ENCODE measurements around the gene C1orf21. TPM values are rescaled to one million over a fixed set of nuclear protein-coding genes. Genes with fewer than 3 reads are reported as not detected.

Gene C1orf21
- total RNA-seq, 2 donors from 2014 or later = 10.4 to 15.2 TPM

DNA sequence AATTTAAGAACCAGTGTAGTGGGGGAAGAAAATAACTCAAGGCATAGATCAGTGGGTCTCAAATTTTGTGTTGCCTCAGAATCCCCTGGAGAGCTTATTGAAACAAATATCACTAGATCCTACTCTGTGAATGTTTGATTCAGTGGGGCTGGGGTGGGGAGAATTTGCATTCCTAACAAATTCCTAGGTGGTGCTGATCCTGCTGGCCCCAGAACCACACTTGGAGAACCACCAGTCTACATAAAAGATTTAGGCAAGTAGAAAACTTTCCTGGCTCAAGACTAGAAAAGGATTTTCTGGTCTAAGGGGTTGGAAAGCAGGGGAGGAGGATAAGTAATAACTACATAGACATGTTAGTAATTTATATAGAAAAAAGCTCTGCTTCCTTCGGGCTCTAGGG is 34.1 kb upstream of the C1orf21 start:
- H3K36me3 ChIP-seq = no peaks in the 10 kb centered on the region
- no peak overlapping the region for H3K4me3 ChIP-seq
- H3K27me3 ChIP-seq (replicated peaks; ENCODE audit: insufficient read depth) = no peaks in the 10 kb centered on the region
- H3K9me3 ChIP-seq = no peaks in the 10 kb centered on the region
- no peaks in the 10 kb centered on the region for H3K4me1 ChIP-seq (ENCODE audit: control insufficient read depth in 1 of 2, low read depth in 2 of 2)
- TF ChIP-seq CTCF (IDR thresholded peaks at IDR 0.05) = no peak
- no peak for DNase-seq (ENCODE audit: low spot score)
- ATAC-seq (ENCODE audit: insufficient number of reproducible peaks, low FRiP score, low read depth) = no peak
- H3K27ac ChIP-seq = no peak overlapping the region

- no peak for TF ChIP-seq CTCF (IDR thresholded peaks at IDR 0.05)
- H3K4me1 ChIP-seq (ENCODE audit: control insufficient read depth in 1 of 2, low read depth in 2 of 2) = no peaks in the 10 kb centered on the region
- no peaks in the 10 kb centered on the region for H3K36me3 ChIP-seq
- H3K27me3 ChIP-seq (replicated peaks; ENCODE audit: insufficient read depth) = no peaks in the 10 kb centered on the region
- no peak overlapping the region for H3K4me3 ChIP-seq
- ATAC-seq (ENCODE audit: insufficient number of reproducible peaks, low FRiP score, low read depth) (no peak), DNase-seq (ENCODE audit: low spot score) (no peak)
- H3K9me3 ChIP-seq = no peaks in the 10 kb centered on the region
- H3K27ac ChIP-seq = no peak overlapping the region
Observed at GRCh38 chr1:184354719-184355118, 32.1 kb upstream of the C1orf21 start.

- Histone ChIP-seq H3K4me3 (no peak overlapping the region), H3K36me3 (no peaks in the 10 kb centered on the region), H3K9me3 (no peaks in the 10 kb centered on the region), H3K27ac (no peak overlapping the region), H3K27me3 (replicated peaks; ENCODE audit: insufficient read depth) (no peaks in the 10 kb centered on the region), H3K4me1 (ENCODE audit: control insufficient read depth in 1 of 2, low read depth in 2 of 2) (no peaks in the 10 kb centered on the region)
- ATAC-seq (ENCODE audit: insufficient number of reproducible peaks, low FRiP score, low read depth) (no peak), DNase-seq (ENCODE audit: low spot score) (no peak)
- no peak for TF ChIP-seq CTCF (IDR thresholded peaks at IDR 0.05)
Observed at GRCh38 chr1:184356891-184357290, 29.9 kb upstream of the C1orf21 start.

GRCh38 chr1:184358256-184358655 is 28.6 kb upstream of the C1orf21 start:
- Histone ChIP-seq H3K4me1 (ENCODE audit: control insufficient read depth in 1 of 2, low read depth in 2 of 2) (no peaks in the 10 kb centered on the region), H3K9me3 (no peaks in the 10 kb centered on the region), H3K27me3 (replicated peaks; ENCODE audit: insufficient read depth) (no peaks in the 10 kb centered on the region), H3K4me3 (no peak overlapping the region), H3K36me3 (no peaks in the 10 kb centered on the region), H3K27ac (no peak overlapping the region)
- DNase-seq (ENCODE audit: low spot score) = no peak
- TF ChIP-seq CTCF (IDR thresholded peaks at IDR 0.05) = no peak
- ATAC-seq (ENCODE audit: insufficient number of reproducible peaks, low FRiP score, low read depth) = no peak

DNA sequence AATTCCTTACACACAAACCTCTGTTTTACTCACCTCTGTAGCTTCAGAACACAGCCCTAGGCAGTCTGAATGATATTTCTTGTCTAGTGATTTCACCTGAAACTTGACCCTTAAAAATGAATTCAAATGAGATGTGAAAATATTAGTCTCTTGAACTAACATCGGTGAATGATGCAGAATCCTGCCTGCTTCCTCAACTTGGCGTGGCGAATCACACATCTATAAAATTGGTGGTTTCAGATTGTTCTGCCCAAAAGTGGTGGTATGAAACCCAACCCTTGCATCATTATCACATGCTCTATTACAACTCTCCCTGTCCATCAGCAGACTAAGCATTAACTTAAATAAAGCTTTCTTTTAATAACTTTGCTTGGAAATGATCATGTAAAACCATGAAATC is 26.9 kb upstream of the C1orf21 start:
- Histone ChIP-seq H3K4me3 (no peak overlapping the region), H3K9me3 (no peaks in the 10 kb centered on the region), H3K27ac (no peak overlapping the region), H3K27me3 (replicated peaks; ENCODE audit: insufficient read depth) (no peaks in the 10 kb centered on the region), H3K4me1 (ENCODE audit: control insufficient read depth in 1 of 2, low read depth in 2 of 2) (no peaks in the 10 kb centered on the region), H3K36me3 (no peaks in the 10 kb centered on the region)
- DNase-seq (ENCODE audit: low spot score) (no peak), ATAC-seq (ENCODE audit: insufficient number of reproducible peaks, low FRiP score, low read depth) (no peak)
- TF ChIP-seq CTCF (IDR thresholded peaks at IDR 0.05) = no peak
